ENCODE results near the gene CSF3R. TPM values are rescaled to one million over a fixed set of nuclear protein-coding genes. Genes with fewer than 3 reads are reported as not detected.

CSF3R gene
- total RNA-seq, 1 donor, result not detected

DNA sequence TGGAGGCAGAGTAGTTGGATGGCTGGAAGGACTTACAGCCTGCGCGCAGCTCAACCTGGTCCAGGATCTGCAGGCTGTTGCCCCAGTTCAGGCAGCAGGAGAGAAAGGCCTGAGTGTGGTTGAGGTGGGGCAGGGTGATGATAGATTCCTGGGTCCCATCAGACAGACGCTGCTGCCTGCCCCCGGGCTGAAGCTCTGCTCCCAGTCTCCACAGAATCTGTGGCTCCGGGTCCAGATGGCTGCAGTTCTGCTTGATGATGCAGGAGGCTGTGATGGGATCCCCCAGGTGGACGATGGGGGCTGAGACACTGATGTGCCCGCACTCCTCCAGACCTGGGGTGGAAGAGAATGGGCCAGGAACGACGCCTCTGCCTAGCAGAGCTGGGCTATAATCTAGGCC, 7.4 kb downstream of the CSF3R start:
- H3K4me3 ChIP-seq (ENCODE audit: low read depth, low read length), result no peak overlapping the region
- TF ChIP-seq, protein P1, sequence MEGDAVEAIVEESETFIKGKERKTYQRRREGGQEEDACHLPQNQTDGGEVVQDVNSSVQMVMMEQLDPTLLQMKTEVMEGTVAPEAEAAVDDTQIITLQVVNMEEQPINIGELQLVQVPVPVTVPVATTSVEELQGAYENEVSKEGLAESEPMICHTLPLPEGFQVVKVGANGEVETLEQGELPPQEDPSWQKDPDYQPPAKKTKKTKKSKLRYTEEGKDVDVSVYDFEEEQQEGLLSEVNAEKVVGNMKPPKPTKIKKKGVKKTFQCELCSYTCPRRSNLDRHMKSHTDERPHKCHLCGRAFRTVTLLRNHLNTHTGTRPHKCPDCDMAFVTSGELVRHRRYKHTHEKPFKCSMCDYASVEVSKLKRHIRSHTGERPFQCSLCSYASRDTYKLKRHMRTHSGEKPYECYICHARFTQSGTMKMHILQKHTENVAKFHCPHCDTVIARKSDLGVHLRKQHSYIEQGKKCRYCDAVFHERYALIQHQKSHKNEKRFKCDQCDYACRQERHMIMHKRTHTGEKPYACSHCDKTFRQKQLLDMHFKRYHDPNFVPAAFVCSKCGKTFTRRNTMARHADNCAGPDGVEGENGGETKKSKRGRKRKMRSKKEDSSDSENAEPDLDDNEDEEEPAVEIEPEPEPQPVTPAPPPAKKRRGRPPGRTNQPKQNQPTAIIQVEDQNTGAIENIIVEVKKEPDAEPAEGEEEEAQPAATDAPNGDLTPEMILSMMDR (IDR thresholded peaks at IDR 0.05; ENCODE audit: insufficient read depth, low read depth, low read length), result no peak
- DNase-seq (ENCODE audit: low read depth), result no peak

DNA sequence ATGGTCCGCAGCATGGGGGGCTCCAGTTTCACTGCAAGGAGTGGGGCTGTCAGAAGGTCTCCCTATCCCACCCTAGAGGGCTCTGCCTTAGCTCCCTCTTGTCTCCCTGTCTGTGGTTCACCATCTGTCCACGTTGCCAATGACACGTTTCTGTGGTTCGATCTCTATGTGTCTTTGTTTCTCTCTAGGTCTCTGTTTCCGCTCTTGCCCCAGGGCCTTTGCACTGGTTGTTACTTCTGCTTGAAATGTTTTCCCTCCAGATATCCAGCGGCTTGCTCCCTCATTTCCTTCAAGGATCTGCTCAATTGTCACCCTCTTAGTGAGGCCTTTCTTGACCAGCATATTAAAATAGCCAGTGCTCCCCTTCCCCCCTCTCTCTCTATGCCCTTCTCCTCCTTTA, 10.1 kb downstream of the CSF3R start:
- DNase-seq (ENCODE audit: low read depth), result no peak
- TF ChIP-seq, protein P1 (IDR thresholded peaks at IDR 0.05; ENCODE audit: insufficient read depth, low read depth, low read length), result no peak
- no peak overlapping the region for H3K4me3 ChIP-seq (ENCODE audit: low read depth, low read length)

DNA sequence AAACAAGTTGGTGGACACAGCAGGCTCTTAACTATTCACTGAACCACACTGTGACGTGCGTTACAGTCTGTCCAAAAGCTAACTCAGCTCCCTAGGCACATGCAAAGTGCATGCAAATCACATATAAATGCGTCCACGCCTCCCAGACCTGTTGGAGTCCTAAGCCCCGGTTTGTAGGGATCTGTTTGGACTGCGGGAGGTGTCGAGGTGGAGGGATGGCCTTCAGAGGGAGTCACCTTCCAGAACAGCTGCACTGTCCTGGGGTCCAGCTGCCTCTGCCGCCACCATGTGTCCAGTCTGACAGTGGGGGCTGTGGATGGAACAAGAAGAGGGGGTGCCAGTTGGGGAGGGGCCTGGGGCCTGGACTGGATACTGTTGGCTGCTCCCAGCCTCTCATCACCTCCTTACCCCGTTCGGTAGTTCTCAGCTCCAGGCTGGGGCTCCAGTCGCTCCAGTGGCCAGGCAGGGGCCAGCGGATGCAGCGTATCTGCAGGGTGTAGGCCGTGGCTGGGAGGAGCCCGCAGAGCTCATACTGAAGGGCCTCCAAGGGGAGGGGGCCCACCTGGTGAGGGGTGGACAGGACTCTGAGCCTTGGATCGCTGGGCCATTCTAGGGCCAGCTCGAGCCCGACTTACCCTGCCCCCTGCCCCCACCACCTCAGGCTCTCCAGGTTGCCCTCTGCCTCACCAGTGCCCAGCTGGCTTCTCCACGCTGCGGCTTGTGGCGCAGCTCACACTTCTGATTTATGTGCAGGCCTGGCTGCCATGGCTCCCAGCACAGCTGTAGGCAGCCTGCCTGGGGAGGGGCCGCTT, 10.7 kb downstream of the CSF3R start:
- TF ChIP-seq, protein P1 (IDR thresholded peaks at IDR 0.05; ENCODE audit: insufficient read depth, low read depth, low read length), result no peak
- DNase-seq (ENCODE audit: low read depth), result no peak
- H3K4me3 ChIP-seq (ENCODE audit: low read depth, low read length), result no peak overlapping the region

DNA sequence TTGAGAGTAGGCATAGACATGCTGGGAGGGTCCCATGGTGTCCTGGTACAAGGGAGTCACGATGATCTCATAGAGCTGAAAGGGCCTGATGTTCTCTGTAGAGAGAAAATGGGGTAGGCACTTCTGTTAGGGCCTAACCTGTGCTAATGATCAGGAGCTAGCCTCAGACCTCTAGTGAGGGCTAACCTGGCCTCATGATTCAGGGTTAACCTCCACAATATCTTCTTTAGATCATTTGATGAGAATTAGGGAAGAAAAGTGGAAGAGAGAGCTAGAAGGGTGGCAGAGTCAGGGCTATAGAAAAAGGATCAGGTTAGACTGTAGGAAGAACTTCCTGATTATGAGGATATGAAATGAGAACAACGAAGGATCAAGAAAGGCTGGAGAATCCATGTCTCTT, 13.6 kb downstream of the CSF3R start:
- no peak for DNase-seq (ENCODE audit: low read depth)
- no peak overlapping the region for H3K4me3 ChIP-seq (ENCODE audit: low read depth, low read length)
- TF ChIP-seq, protein P1 (IDR thresholded peaks at IDR 0.05; ENCODE audit: insufficient read depth, low read depth, low read length), result no peak

DNA sequence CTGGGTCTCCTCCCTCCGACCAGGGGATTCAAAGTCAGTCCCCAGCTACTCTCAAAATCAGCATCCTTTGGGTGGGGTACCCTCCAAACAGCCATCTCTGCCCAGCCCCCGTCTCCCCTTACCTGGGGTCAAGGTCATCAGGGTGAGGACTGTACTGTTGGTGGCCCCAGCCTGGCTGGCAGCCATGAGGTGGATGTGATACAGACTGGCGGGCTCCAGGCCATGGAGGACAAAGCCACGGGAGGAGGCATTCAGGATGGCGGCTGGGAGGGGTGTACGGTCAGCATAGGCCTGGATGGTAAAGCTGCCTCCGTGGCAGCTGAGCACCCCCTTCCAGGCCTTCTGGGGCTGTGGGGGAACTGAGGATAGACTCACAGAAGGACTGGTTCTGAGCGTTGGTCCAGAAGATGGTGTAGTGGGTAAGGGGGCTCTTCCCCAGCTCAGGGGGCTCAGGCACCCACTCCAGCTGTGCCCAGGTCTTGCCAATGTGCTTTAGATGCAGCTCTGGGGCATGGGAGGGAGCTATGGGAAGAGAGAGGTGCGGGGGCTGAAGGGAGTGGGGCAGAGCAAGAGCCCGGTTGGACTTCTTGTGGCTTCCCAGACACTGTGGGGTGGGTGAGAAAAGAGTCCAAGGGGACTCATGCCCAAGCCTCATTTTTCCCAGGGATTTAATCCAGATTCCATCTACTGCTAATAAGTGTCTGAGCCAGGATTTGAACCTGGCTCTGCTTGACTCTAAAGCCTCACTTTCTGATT, 14.8 kb downstream of the CSF3R start:
- TF ChIP-seq, protein P1 (IDR thresholded peaks at IDR 0.05; ENCODE audit: insufficient read depth, low read depth, low read length), result no peak
- no peak overlapping the region for H3K4me3 ChIP-seq (ENCODE audit: low read depth, low read length)
- DNase-seq (ENCODE audit: low read depth), result no peak

DNA sequence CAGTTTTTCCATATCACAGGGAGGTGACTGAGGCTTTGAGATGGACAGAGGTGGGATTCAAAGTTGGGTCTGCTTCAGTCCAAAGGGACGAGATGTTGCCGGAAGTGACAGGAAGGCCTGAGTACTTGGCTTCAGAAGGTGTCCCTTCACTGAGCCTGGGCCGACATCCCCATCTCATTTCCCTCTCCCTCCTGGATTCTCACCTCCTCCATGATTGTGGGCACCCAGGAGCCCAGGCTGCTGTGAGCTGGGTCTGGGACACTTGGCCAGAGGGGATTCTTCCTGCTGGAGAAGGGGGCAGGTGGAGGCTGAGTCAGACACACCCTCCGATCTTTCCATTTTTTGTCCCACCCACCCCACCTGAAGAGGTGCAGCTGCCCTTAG, 15.7 kb downstream of the CSF3R start:
- TF ChIP-seq, protein P1 (IDR thresholded peaks at IDR 0.05; ENCODE audit: insufficient read depth, low read depth, low read length), result no peak
- H3K4me3 ChIP-seq (ENCODE audit: low read depth, low read length), result no peak overlapping the region
- DNase-seq (ENCODE audit: low read depth), result no peak

Data from fibroblast of villous mesenchyme (primary cell).